GM19438 (cell line): ENCODE data around the gene TMPRSS11D.

Experiments used
- ATAC-seq: cut with Tn5 transposase; IDR thresholded peaks from one replicate; pipeline ENCODE4 v1.9.1; 2021; ENCODE audit warnings: low read depth; ENCODE audit not compliant: unreplicated experiment

TMPRSS11D gene

DNA sequence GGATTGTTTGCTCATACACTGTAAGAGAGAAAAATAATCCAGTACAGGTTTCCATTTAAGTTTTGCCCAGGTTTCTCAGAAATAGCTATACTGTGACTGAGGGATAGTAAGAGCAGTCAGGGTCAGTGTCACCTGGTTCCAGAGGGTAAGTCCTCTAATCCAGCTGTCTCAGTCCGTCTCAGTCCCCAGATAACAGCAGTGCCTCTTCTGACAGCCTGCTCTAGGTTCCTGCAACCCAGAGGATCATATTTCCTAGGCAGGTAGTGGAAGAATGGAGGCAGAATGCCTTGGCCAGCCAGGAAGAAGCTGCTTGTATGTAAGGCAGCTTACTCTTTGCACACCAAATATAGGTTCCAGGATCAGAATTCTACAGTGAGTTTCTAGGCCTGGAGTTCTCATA, 107.1 kb downstream of the TMPRSS11D start:
- no peak for ATAC-seq
